HL-60 (cell line): ENCODE measurements around the gene LARP4.

Experiments
- GABPA ChIP-seq: IDR thresholded peaks from 2 replicates; pipeline ENCODE4 v1.6.1; 2012; ENCODE audit warnings: low read depth
- POLR2AphosphoS5 ChIP-seq: IDR thresholded peaks from 2 replicates; pipeline ENCODE4 v1.6.1; 2012; ENCODE audit warnings: low read depth
- TF ChIP-seq, protein P1 (sequence below): IDR thresholded peaks from one replicate; pipeline ENCODE4 v1.5.1; 2011; ENCODE audit warnings: low read length, control low read depth, inconsistent platforms; ENCODE audit not compliant: insufficient read depth

DNA sequence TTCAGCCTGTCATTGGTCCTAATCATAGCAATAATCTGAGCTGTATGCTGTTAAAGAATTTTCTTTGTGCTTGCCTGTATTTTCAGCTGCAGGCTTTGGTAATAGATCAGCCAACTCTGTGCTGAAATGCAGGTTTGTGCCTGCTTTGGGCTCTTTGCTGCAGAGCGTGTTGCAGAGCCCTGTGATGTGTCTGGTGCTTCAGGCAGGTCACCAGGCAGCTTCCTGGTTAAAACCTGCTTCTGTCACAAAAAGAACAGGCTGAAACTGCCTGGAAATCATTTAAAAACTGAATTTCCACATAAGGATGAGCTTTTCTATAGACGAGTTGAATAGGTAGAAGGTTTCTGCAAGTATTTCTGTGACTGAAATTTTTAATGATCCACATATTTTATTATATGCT, 107.2 kb downstream of the LARP4 start:
- no peak for TF ChIP-seq POLR2AphosphoS5
- TF ChIP-seq, protein P1, sequence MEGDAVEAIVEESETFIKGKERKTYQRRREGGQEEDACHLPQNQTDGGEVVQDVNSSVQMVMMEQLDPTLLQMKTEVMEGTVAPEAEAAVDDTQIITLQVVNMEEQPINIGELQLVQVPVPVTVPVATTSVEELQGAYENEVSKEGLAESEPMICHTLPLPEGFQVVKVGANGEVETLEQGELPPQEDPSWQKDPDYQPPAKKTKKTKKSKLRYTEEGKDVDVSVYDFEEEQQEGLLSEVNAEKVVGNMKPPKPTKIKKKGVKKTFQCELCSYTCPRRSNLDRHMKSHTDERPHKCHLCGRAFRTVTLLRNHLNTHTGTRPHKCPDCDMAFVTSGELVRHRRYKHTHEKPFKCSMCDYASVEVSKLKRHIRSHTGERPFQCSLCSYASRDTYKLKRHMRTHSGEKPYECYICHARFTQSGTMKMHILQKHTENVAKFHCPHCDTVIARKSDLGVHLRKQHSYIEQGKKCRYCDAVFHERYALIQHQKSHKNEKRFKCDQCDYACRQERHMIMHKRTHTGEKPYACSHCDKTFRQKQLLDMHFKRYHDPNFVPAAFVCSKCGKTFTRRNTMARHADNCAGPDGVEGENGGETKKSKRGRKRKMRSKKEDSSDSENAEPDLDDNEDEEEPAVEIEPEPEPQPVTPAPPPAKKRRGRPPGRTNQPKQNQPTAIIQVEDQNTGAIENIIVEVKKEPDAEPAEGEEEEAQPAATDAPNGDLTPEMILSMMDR = no peak
- no peak for TF ChIP-seq GABPA
